RWPE2 (cell line): ENCODE results near the gene LMX1A.

Experiments used
- ATAC-seq: fragments of 200-7000 bp; cut with Tn5 transposase; 3 replicates; pipeline ENCODE4 v1.9.1; 2021; ENCODE audit warnings: low read depth
- DNase-seq: peaks from one replicate; pipeline ENCODE4 v3.0.0-alpha.2; 2020; ENCODE audit warnings: low spot score
- H3K27ac ChIP-seq: fragments of 450-650 bp; 2 replicates; pipeline ENCODE4 v1.5.1; 2017; ENCODE audit warnings: mild to moderate bottlenecking; ENCODE audit not compliant: poor library complexity, severe bottlenecking
- H3K27me3 ChIP-seq: fragments of 250-450 bp; sonication (Bioruptor Pico); 2 replicates; pipeline ENCODE4 v1.5.1; 2021; ENCODE audit warnings: mild to moderate bottlenecking, moderate library complexity; ENCODE audit not compliant: insufficient read depth, poor library complexity, severe bottlenecking
- H3K36me3 ChIP-seq: fragments of 250-450 bp; sonication (Bioruptor Pico); 2 replicates; pipeline ENCODE4 v1.5.1; 2020; ENCODE audit warnings: low read depth, mild to moderate bottlenecking, moderate library complexity
- H3K4me1 ChIP-seq: fragments of 250-450 bp; sonication (Bioruptor Pico); 2 replicates; pipeline ENCODE4 v1.5.1; 2021; ENCODE audit warnings: mild to moderate bottlenecking, moderate library complexity; ENCODE audit not compliant: insufficient read depth, poor library complexity, severe bottlenecking
- H3K4me3 ChIP-seq: fragments of 250-450 bp; sonication (Bioruptor Pico); 2 replicates; pipeline ENCODE4 v1.5.1; 2021; ENCODE audit warnings: mild to moderate bottlenecking, moderate library complexity; ENCODE audit not compliant: severe bottlenecking
- H3K9me3 ChIP-seq: fragments of 250-450 bp; sonication (Bioruptor Pico); 2 replicates; pipeline ENCODE4 v1.5.1; 2021; ENCODE audit warnings: mild to moderate bottlenecking, moderate library complexity; ENCODE audit not compliant: severe bottlenecking
- CTCF ChIP-seq: fragments of 450-650 bp; IDR thresholded peaks from one replicate; pipeline ENCODE4 v1.5.1; 2017; ENCODE audit warnings: mild to moderate bottlenecking, moderate library complexity; ENCODE audit not compliant: poor library complexity, severe bottlenecking

LMX1A gene

GRCh38 chr1:165284454-165284853 is 72.1 kb downstream of the LMX1A start:
- no peak for DNase-seq
- ATAC-seq: no peak
- no peak for TF ChIP-seq CTCF

GRCh38 chr1:165281207-165281901 is 75.2 kb downstream of the LMX1A start:
- TF ChIP-seq CTCF: no peak
- Histone ChIP-seq H3K4me1 (no peaks in the 10 kb centered on the region), H3K9me3 (no peaks in the 10 kb centered on the region), H3K27me3 (peaks cover 13% of the 10 kb centered on the region), H3K27ac (no peak overlapping the region), H3K4me3 (no peak overlapping the region), H3K36me3 (no peaks in the 10 kb centered on the region)
- DNase-seq (no peak), ATAC-seq (no peak)

More at GRCh38 chr1:165284454-165284853, 72.1 kb downstream of the LMX1A start:
- Histone ChIP-seq H3K4me1 (no peaks in the 10 kb centered on the region), H3K36me3 (no peaks in the 10 kb centered on the region), H3K27ac (no peak overlapping the region), H3K9me3 (no peaks in the 10 kb centered on the region), H3K4me3 (no peak overlapping the region), H3K27me3 (peaks cover 29% of the 10 kb centered on the region)

GRCh38 chr1:165279882-165280281 is 76.6 kb downstream of the LMX1A start:
- no peak overlapping the region for H3K27ac ChIP-seq
- no peak for TF ChIP-seq CTCF
- H3K9me3 ChIP-seq: no peaks in the 10 kb centered on the region
- peaks cover 10% of the 10 kb centered on the region for H3K27me3 ChIP-seq
- ATAC-seq (no peak), DNase-seq (no peak)
- no peaks in the 10 kb centered on the region for H3K4me1 ChIP-seq
- H3K36me3 ChIP-seq: no peaks in the 10 kb centered on the region
- no peak overlapping the region for H3K4me3 ChIP-seq

- Histone ChIP-seq H3K4me3 (no peak overlapping the region), H3K4me1 (no peaks in the 10 kb centered on the region), H3K27me3 (no peaks in the 10 kb centered on the region), H3K9me3 (no peaks in the 10 kb centered on the region), H3K27ac (no peak overlapping the region), H3K36me3 (no peaks in the 10 kb centered on the region)
- TF ChIP-seq CTCF: no peak
- ATAC-seq: no peak
- no peak for DNase-seq
Measured at GRCh38 chr1:165276314-165276713, 80.2 kb downstream of the LMX1A start.

- H3K9me3 ChIP-seq: no peaks in the 10 kb centered on the region
- DNase-seq (no peak), ATAC-seq (no peak)
- H3K36me3 ChIP-seq: no peaks in the 10 kb centered on the region
- H3K27ac ChIP-seq: no peak overlapping the region
- H3K27me3 ChIP-seq: no peaks in the 10 kb centered on the region
- TF ChIP-seq CTCF: no peak
- no peak overlapping the region for H3K4me3 ChIP-seq
- no peaks in the 10 kb centered on the region for H3K4me1 ChIP-seq
Measured at GRCh38 chr1:165265196-165265838, 91.2 kb downstream of the LMX1A start.
